ENCODE measurements around the gene KCNK7. TPM values are rescaled to one million over a fixed set of nuclear protein-coding genes. Genes with fewer than 3 reads are reported as not detected.

KCNK7 gene
- polyA plus RNA-seq, 1 experiment, result 0.07 TPM

GRCh38 chr11:65546217-65546958, 49.2 kb downstream of the KCNK7 start:
- Histone ChIP-seq H3K36me3 (ENCODE audit: control insufficient read depth, insufficient read depth, low read length) (peaks cover 59% of the 10 kb centered on the region), H3K4me3 (ENCODE audit: low read depth, low read length) (no peak overlapping the region), H3K27me3 (ENCODE audit: control insufficient read depth, insufficient read depth, low read length) (no peaks in the 10 kb centered on the region)
- ChIA-PET CTCF (interaction anchor here (1.2 kb wide), 1 partner anchor 24 kb away, joined by 3 read pairs; the partner anchor contains the start of gene ZNRD2), POLR2A (no interaction called here)
- no peak for DNase-seq (ENCODE audit: low read depth)
- no peak for TF ChIP-seq CTCF (IDR thresholded peaks at IDR 0.05; ENCODE audit: insufficient read depth, low read depth, low read length)

GRCh38 chr11:65545853-65546216, 49.8 kb downstream of the KCNK7 start:
- TF ChIP-seq CTCF (IDR thresholded peaks at IDR 0.05; ENCODE audit: insufficient read depth, low read depth, low read length), result no peak
- POLR2A ChIA-PET, result no interaction called here

More at GRCh38 chr11:65545853-65546216, 49.8 kb downstream of the KCNK7 start:
- H3K36me3 ChIP-seq (ENCODE audit: control insufficient read depth, insufficient read depth, low read length), result peaks cover 54% of the 10 kb centered on the region
- no peaks in the 10 kb centered on the region for H3K27me3 ChIP-seq (ENCODE audit: control insufficient read depth, insufficient read depth, low read length)
- CTCF ChIA-PET, result interaction anchor here (1.2 kb wide), 1 partner anchor 24 kb away, joined by 3 read pairs; the partner anchor contains the start of gene ZNRD2
- no peak for DNase-seq (ENCODE audit: low read depth)
- H3K4me3 ChIP-seq (ENCODE audit: low read depth, low read length), result no peak overlapping the region

Small RNA genes lying within 50 kb of the gene (small RNA-seq; reads per million reads assigned to genes)
- gene AP001362.1 (ENCODE audit: insufficient read length, low read depth, low replicate concordance) (not detected), gene MIR4690 (ENCODE audit: insufficient read length, low read depth, low replicate concordance) (not detected)

Other genes starting within 250 kb of the KCNK7 start
- 0.04 and 0.06 TPM in 2 replicates for gene TIGD3, start 241.0 kb downstream of the KCNK7 start, polyA plus RNA-seq (2011; rRNA removed)
- gene SLC25A45, start 213.2 kb downstream of the KCNK7 start, polyA plus RNA-seq (2011; rRNA removed), result 1.1 and 2.1 TPM in 2 replicates
- 15.0 and 21.6 TPM in 2 replicates for gene FRMD8, start 209.2 kb downstream of the KCNK7 start, polyA plus RNA-seq (2011; rRNA removed)
- gene NEAT1, start 173.0 kb downstream of the KCNK7 start, polyA plus RNA-seq (2011; rRNA removed), result 59.2 and 87.2 TPM in 2 replicates
- gene MALAT1, start 96.8 kb downstream of the KCNK7 start, polyA plus RNA-seq (2011; rRNA removed), result 924 and 1,611 TPM in 2 replicates
- gene SCYL1, start 70.7 kb downstream of the KCNK7 start, polyA plus RNA-seq (2011; rRNA removed), result 81.7 and 134 TPM in 2 replicates
- 37.9 and 77.7 TPM in 2 replicates for gene LTBP3, start 37.4 kb downstream of the KCNK7 start, polyA plus RNA-seq (2011; rRNA removed)
- gene ZNRD2, start 25.3 kb downstream of the KCNK7 start, polyA plus RNA-seq (2011; rRNA removed), result 48.7 and 73.3 TPM in 2 replicates
- 38.2 and 56.9 TPM in 2 replicates for gene FAM89B, start 23.3 kb downstream of the KCNK7 start, polyA plus RNA-seq (2011; rRNA removed)
- gene EHBP1L1, start 19.7 kb downstream of the KCNK7 start, polyA plus RNA-seq (2011; rRNA removed), result 17.9 and 30.9 TPM in 2 replicates
- 11.7 and 18.1 TPM in 2 replicates for gene MAP3K11, start 18.4 kb upstream of the KCNK7 start, polyA plus RNA-seq (2011; rRNA removed)
- 9.8 and 19.7 TPM in 2 replicates for gene PCNX3, start 20.0 kb upstream of the KCNK7 start, polyA plus RNA-seq (2011; rRNA removed)
- gene SIPA1, start 42.3 kb upstream of the KCNK7 start, polyA plus RNA-seq (2011; rRNA removed), result 13.4 and 21.6 TPM in 2 replicates
- gene RELA, start 67.1 kb upstream of the KCNK7 start, polyA plus RNA-seq (2011; rRNA removed), result 27.6 and 46.2 TPM in 2 replicates
- 31.4 and 50.9 TPM in 2 replicates for gene KAT5, start 116.5 kb upstream of the KCNK7 start, polyA plus RNA-seq (2011; rRNA removed)
- 28.0 and 33.9 TPM in 2 replicates for gene RNASEH2C, start 125.0 kb upstream of the KCNK7 start, polyA plus RNA-seq (2011; rRNA removed)
- gene AP5B1, start 185.2 kb upstream of the KCNK7 start, polyA plus RNA-seq (2011; rRNA removed), result 4.6 and 7.5 TPM in 2 replicates
- gene OVOL1, start 191.3 kb upstream of the KCNK7 start, polyA plus RNA-seq (2011; rRNA removed), result not detected in 2 replicates
- 0.13 and 0.22 TPM in 2 replicates for gene SNX32, start 238.2 kb upstream of the KCNK7 start, polyA plus RNA-seq (2011; rRNA removed)